GM19372 (cell line): Measurements from ENCODE around the gene HYOU1.
"Not testable (repeated sequence)": the region's sequence is repeated elsewhere in the genome, so short reads cannot be mapped to it uniquely, and the experiment has no call there.

Experiments used
- ATAC-seq: cut with Tn5 transposase; IDR thresholded peaks from one replicate; pipeline ENCODE4 v1.9.1; 2021; ENCODE audit warnings: mild to moderate bottlenecking, low read depth, moderate library complexity; ENCODE audit not compliant: unreplicated experiment

HYOU1 gene

GRCh38 chr11:119087123-119087522 is 30.1 kb upstream of the HYOU1 start:
- no peak for ATAC-seq

- peak; percentile 10 for ATAC-seq
Measured at GRCh38 chr11:119085437-119085847, 28.4 kb upstream of the HYOU1 start.

GRCh38 chr11:119084663-119085436 is 27.8 kb upstream of the HYOU1 start, which contains the start of gene HMBS:
Gene HMBS (plus strand): TSS chr11:119084881. CDS start chr11:119085034, 153 bp downstream.
- ATAC-seq = peak; percentile 91

- no peak for ATAC-seq
Measured at GRCh38 chr11:119081682-119082260, 24.8 kb upstream of the HYOU1 start.

DNA sequence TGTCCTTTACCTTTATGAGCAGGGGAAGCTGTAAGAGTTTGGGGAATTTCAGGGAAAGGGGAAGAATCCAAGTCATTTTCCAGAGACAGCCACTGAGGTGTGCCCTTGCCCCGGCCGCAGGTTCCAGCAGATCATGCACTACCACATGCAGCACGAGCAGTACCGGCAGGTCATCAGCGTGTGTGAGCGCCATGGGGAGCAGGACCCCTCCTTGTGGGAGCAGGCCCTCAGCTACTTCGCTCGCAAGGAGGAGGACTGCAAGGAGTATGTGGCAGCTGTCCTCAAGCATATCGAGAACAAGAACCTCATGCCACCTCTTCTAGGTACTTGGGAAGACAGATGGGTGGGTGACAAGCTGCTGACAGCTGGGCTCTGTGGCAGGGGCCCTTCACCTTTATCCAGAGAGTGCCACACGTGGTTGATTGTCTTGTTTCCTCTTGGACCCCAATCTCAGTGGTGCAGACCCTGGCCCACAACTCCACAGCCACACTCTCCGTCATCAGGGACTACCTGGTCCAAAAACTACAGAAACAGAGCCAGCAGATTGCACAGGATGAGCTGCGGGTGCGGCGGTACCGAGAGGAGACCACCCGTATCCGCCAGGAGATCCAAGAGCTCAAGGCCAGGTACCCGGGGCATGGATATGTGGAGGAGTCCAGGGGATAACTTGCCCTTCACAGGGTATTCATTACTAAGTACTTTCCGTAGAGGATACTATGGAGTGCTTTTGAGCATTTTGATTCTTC is 21.8 kb upstream of the HYOU1 start:
- ATAC-seq = no peak

DNA sequence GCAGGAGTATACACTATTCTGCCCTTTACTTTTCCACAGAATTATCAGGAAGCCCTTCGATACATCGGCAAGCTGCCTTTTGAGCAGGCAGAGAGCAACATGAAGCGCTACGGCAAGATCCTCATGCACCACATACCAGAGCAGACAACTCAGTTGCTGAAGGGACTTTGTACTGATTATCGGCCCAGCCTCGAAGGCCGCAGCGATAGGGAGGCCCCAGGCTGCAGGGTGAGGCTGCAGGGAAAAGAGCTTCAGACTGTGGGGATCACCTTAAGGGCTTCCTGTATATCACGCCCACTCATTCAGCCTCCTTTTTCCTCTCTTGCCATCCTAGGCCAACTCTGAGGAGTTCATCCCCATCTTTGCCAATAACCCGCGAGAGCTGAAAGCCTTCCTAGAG is 20.8 kb upstream of the HYOU1 start:
- no peak for ATAC-seq

- ATAC-seq = peak; percentile 92
Measured at GRCh38 chr11:119067371-119068222, 10.6 kb upstream of the HYOU1 start, which contains the start of gene VPS11. Gene VPS11 (plus strand): TSS chr11:119067818. CDS start chr11:119067824, 6 bp downstream.

GRCh38 chr11:119065369-119065768 is 8.4 kb upstream of the HYOU1 start:
- ATAC-seq = no peak

DNA sequence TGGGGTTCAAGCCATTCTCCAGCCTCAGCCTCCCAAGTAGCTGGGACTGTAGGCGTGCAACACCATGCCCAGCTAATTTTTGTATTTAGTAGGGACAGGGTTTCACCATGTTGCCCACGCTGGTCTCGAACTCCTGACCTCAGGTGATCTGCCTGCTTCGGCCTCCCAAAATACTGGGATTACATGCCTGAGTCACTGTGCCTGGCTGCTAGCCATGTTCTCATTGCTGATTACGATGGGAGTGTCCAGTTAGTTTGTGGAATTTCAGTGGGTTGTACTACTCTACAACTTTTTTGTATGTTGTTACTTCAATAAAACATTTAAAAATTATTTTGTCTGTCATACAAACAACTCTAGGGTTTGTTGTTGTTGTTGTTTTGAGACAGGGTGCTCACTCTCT is 5.8 kb upstream of the HYOU1 start:
- ATAC-seq = no peak

DNA sequence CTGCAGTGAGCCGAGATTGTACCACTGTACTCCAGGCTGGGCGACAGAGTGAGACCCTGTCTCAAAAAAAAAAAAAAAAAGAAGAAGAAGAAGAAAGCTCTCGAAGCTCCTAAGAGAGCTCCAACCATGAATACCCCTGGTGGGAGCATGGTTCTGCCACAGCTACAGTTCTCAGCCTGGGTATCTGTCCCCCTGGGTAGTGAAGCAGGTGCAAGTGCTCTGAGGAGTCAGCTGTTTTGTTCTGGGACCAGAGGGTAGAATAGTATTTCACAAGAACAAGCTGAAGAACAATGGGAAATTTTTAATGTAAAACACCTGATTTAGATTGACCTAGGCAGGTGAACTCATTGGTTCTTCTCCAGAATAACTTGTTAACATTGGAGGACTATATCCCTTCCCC is 4.3 kb upstream of the HYOU1 start:
- ATAC-seq = no peak

- not testable (repeated sequence) for ATAC-seq
Measured at GRCh38 chr11:119059128-119059527, 2.1 kb upstream of the HYOU1 start.

DNA sequence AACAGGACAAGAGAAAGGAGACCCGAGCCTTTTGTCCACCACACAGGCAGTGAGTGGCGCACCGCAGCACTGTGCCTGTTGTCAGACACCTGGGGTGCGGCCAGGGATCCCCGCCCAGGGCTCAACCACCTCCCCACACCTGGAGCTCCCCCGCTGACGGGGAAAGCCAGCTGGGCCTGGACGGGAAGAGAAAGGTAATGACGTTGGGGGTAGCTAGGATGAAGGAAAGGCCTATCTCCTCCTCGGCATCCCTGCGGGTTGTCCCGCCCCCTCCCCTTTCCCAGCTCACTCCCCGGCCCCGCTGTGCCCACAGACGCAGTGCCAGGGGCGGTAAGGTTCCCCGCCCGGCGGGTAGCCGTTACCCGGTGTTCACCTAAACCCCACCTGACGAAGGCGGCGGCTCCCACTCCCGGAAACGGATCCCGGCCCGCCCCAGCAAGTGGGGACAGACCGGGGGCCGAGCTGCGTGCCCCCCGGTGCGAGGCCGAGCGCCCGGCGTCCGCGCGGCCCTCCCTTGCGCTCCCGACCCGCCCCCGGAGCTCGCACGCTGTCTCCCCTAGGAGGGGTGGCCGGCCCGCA is 495 bp downstream of the HYOU1 start:
- no peak for ATAC-seq

DNA sequence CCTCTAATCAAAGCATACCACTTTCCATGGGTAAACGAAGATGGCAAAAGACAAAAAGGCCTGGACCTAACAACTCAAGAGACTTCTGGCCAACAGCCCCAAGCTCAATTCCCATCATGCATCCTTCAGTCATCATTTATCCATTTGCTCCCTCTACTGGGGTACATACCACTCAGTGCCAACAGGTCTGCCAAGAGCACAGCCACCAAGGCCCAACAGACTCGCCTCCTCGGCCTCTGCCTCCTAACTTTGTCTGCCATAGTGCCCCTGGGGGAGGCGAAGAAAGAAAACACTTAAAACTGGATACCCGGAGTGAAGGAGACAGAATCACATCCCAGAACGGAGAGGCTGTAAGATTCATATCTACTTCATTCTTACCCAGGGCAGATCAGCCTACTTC is 1.1 kb downstream of the HYOU1 start:
- ATAC-seq = no peak

GRCh38 chr11:119054418-119054817 is 2.6 kb downstream of the HYOU1 start:
- no peak for ATAC-seq

DNA sequence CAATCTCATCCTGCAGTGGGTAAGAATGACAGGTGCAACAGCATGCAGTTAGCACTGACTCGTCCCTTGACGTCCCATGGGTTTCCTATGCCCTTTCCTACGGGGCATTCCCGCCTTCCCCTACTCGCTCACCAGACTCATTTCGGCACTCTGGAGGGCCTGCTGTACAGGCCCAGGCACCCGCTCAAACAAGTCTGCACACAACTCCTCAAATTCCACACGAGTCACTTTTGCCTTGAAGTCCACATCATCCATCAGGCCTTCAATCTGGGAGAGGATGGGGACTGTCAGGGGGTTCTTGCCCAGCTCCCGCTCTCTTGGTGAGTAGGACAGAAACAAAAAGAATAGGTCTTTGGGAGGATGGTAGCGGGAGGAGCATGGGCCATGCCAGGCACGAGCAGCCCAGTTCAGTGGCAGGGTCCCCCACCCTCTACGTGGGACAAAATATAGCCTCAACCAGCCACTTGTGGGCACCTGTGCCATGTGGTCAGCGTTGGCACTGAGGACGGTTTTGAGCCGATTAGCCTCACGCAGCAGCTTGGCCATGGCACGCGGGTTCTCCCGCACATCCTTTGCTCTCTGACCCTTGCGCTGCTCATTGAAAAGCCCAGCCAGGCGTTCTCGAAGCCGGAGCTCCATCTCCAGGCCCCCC is 4.7 kb downstream of the HYOU1 start:
- ATAC-seq = no peak

GRCh38 chr11:119051440-119052162 is 5.4 kb downstream of the HYOU1 start:
- ATAC-seq = peak; percentile 47

DNA sequence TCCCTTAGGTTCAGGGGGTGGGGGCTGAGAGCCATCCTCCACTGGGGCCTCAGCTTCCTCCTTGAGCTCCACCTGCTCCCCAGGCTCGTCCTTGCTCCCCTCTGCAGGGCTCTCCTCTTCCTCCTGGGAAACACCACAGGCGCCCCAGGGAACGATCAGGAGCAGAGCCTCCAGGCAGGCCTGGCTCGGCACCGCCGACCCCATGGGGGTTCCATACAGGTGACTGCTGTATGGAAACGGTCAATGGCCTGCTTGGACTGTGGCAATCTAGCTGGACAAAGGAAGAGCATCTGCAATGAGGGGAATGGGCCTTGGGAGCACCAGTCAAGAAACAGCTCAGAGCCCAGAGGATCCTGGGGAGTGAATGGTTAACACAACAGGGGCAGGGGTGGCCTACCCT is 7.9 kb downstream of the HYOU1 start:
- ATAC-seq = no peak

DNA sequence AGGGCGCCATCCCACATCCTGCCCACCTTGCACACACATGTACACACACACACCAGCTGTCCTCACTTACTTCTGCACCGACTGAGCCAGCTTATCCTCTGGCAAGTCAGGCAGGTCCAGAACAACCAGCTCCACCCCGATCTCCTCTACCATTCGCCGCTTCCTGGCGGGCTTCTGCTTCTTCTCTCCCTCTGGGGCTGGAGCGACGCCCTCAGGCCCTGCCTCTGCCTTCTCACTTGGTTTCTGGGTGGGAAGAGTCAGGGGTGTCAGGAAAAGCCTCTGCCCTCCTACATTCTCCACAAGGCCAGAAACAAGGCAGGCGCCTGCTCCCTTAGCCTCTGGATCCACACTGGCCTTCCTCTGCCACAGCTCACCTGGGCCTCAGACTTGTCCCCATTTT is 8.4 kb downstream of the HYOU1 start:
- ATAC-seq = no peak

GRCh38 chr11:119047205-119047604 is 9.8 kb downstream of the HYOU1 start:
- no peak for ATAC-seq
